Neural cell (in vitro differentiated cells): Measurements from ENCODE around the gene HSPB6. TPM values are rescaled to one million over a fixed set of nuclear protein-coding genes. Genes with fewer than 3 reads are reported as not detected.

Experiments
- H2AFZ ChIP-seq: fragments of 200-600, 300-800 bp; sonication (generic), shearing (Covaris generic); 2 replicates; pipeline ENCODE4 v1.6.0; 2014; ENCODE audit warnings: low read depth, mild to moderate bottlenecking, antibody characterized with exemption, low read length, moderate library complexity
- H3F3A ChIP-seq: fragments of 200-600 bp; shearing (Covaris generic); 2 replicates; pipeline ENCODE4 v1.6.1; 2016; ENCODE audit warnings: mild to moderate bottlenecking, moderate library complexity, mixed read lengths, antibody characterized with exemption, low read length; ENCODE audit not compliant: insufficient read depth, poor library complexity, severe bottlenecking
- H3K27ac ChIP-seq: fragments of 200-600, 300-800 bp; sonication (generic), shearing (Covaris generic); 2 replicates; pipeline ENCODE4 v1.5.1; 2014; ENCODE audit warnings: mild to moderate bottlenecking, low read length, moderate library complexity
- H3K27me3 ChIP-seq: fragments of 300-800, 200-600 bp; sonication (generic), shearing (Covaris generic); 2 replicates; pipeline ENCODE4 v1.6.0; 2014; ENCODE audit warnings: mild to moderate bottlenecking, low read depth, low read length, moderate library complexity; ENCODE audit not compliant: insufficient read depth
- H3K36me3 ChIP-seq: fragments of 300-800, 200-600 bp; sonication (generic), shearing (Covaris generic); 2 replicates; pipeline ENCODE4 v1.5.1; 2014; ENCODE audit warnings: mild to moderate bottlenecking, antibody characterized with exemption, low read length, moderate library complexity; ENCODE audit not compliant: insufficient read depth
- H3K4me2 ChIP-seq: fragments of 300-800, 200-600 bp; sonication (generic), shearing (Covaris generic); 2 replicates; pipeline ENCODE4 v1.6.0; 2014; ENCODE audit warnings: mild to moderate bottlenecking, low read length
- H3K4me3 ChIP-seq: fragments of 300-800, 200-600 bp; sonication (generic), shearing (Covaris generic); 2 replicates; pipeline ENCODE4 v1.5.1; 2014; ENCODE audit warnings: mild to moderate bottlenecking, low read length, moderate library complexity
- H3K79me2 ChIP-seq: fragments of 200-600 bp; shearing (Covaris generic); replicated peaks from 2 replicates; pipeline ENCODE4 v1.6.0; 2014; ENCODE audit warnings: mild to moderate bottlenecking, low read length, moderate library complexity; ENCODE audit not compliant: insufficient read depth
- H3K9ac ChIP-seq: fragments of 300-800, 200-600 bp; sonication (generic), shearing (Covaris generic); 2 replicates; pipeline ENCODE4 v1.6.1; 2016; ENCODE audit warnings: mild to moderate bottlenecking, low read length, mixed read lengths
- H3K9me2 ChIP-seq: fragments of 200-600 bp; shearing (Covaris generic); 2 replicates; pipeline ENCODE4 v1.6.1; 2016; ENCODE audit warnings: mild to moderate bottlenecking, low read length, mixed read lengths; ENCODE audit not compliant: insufficient read depth
- H3K9me3 ChIP-seq: fragments of 200-600, 300-800 bp; sonication (generic), shearing (Covaris generic); 2 replicates; pipeline ENCODE4 v1.6.1; 2016; ENCODE audit warnings: mild to moderate bottlenecking, mixed run types, low read length, moderate library complexity, mixed read lengths
- H4K20me1 ChIP-seq: fragments of 200-600 bp; shearing (Covaris generic); 2 replicates; pipeline ENCODE4 v1.6.1; 2016; ENCODE audit warnings: mild to moderate bottlenecking, mixed run types; ENCODE audit not compliant: insufficient read depth
- EP300 ChIP-seq: fragments of 450-650 bp; conservative IDR thresholded peaks from 2 replicates; pipeline ENCODE4 v1.6.1; 2014; ENCODE audit warnings: antibody characterized with exemption, mild to moderate bottlenecking, moderate library complexity; ENCODE audit not compliant: poor library complexity, severe bottlenecking
- EZH2 ChIP-seq: fragments of 200-600, 300-800 bp; shearing (Covaris generic), sonication (generic); IDR thresholded peaks from 2 replicates; pipeline ENCODE4 v1.6.1; 2014; ENCODE audit warnings: antibody characterized with exemption, low read length, borderline replicate concordance, mild to moderate bottlenecking; ENCODE audit not compliant: insufficient read depth, poor library complexity, severe bottlenecking
- MXI1 ChIP-seq: fragments of 450-650 bp; conservative IDR thresholded peaks from 2 replicates; pipeline ENCODE4 v1.6.1; 2014; ENCODE audit warnings: antibody characterized with exemption, mild to moderate bottlenecking; ENCODE audit not compliant: poor library complexity, severe bottlenecking
- POLR2AphosphoS5 ChIP-seq: IDR thresholded peaks from 2 replicates; pipeline ENCODE4 v1.6.1; 2012
- RAD21 ChIP-seq: fragments of 450-650 bp; conservative IDR thresholded peaks from 2 replicates; pipeline ENCODE4 v1.6.1; 2014; ENCODE audit warnings: antibody characterized with exemption, mild to moderate bottlenecking, moderate library complexity
- SMC3 ChIP-seq: fragments of 450-650 bp; conservative IDR thresholded peaks from 2 replicates; pipeline ENCODE4 v1.6.1; 2014; ENCODE audit warnings: antibody characterized with exemption, mild to moderate bottlenecking, moderate library complexity; ENCODE audit not compliant: poor library complexity
- TAF1 ChIP-seq: IDR thresholded peaks from 2 replicates; pipeline ENCODE4 v1.6.1; 2012; ENCODE audit warnings: low read depth
- polyA plus RNA-seq: library from polyadenylated mRNA; depleted of rRNA; stranded (reverse); fragments of >200 nt; gene quantifications from 2 replicates; pipeline ENCODE4 v1.2.3, GENCODE V29; 2014
- TF ChIP-seq, protein P1 (sequence below): IDR thresholded peaks from 2 replicates; pipeline ENCODE4 v1.6.1; 2012; ENCODE audit warnings: borderline replicate concordance
- TF ChIP-seq, protein P2 (sequence below): fragments of 450-650 bp; IDR thresholded peaks from 2 replicates; pipeline ENCODE4 v1.5.1; 2014; ENCODE audit warnings: antibody characterized with exemption, mild to moderate bottlenecking, moderate library complexity; ENCODE audit not compliant: poor library complexity, severe bottlenecking

HSPB6 gene
- polyA plus RNA-seq, 1 donor from 2014 or later: not detected

- no peaks in the 10 kb centered on the region for H3K27me3 ChIP-seq
- H4K20me1 ChIP-seq: no peaks in the 10 kb centered on the region
- no peak for TF ChIP-seq RAD21
- H3K4me3 ChIP-seq: no peak overlapping the region
- peaks cover 15% of the 10 kb centered on the region for H3K79me2 ChIP-seq
- H3F3A ChIP-seq: no peaks in the 10 kb centered on the region
- no peak overlapping the region for H3K27ac ChIP-seq
- H3K9me2 ChIP-seq: no peaks in the 10 kb centered on the region
- no peaks in the 10 kb centered on the region for H3K36me3 ChIP-seq
- no peaks in the 10 kb centered on the region for H3K9me3 ChIP-seq
- no peak overlapping the region for H2AFZ ChIP-seq
- H3K4me2 ChIP-seq: no peak overlapping the region
- H3K9ac ChIP-seq: no peak overlapping the region
Observed at GRCh38 chr19:35781650-35782049, 24.8 kb upstream of the HSPB6 start.

DNA sequence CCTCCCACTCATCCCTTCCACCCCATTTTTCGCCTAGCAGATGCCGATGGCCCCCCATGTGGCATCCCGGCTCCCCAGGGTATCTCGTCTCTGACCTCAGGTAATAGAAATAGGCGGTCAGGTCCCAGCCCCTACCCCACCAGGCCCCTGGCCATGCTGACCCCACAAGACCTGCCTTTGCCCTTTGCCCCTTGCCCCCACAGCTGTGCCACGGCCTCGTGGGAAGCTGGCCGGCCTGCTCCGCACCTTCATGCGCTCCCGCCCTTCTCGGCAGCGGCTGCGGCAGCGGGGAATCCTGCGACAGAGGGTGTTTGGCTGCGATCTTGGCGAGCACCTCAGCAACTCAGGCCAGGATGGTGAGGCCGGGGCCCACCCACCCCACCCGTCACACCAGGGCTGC, 23.9 kb upstream of the HSPB6 start:
- TF ChIP-seq EP300 (no peak), TAF1 (no peak), EZH2 (no peak), MXI1 (no peak), POLR2AphosphoS5 (no peak)
- TF ChIP-seq, protein P1, sequence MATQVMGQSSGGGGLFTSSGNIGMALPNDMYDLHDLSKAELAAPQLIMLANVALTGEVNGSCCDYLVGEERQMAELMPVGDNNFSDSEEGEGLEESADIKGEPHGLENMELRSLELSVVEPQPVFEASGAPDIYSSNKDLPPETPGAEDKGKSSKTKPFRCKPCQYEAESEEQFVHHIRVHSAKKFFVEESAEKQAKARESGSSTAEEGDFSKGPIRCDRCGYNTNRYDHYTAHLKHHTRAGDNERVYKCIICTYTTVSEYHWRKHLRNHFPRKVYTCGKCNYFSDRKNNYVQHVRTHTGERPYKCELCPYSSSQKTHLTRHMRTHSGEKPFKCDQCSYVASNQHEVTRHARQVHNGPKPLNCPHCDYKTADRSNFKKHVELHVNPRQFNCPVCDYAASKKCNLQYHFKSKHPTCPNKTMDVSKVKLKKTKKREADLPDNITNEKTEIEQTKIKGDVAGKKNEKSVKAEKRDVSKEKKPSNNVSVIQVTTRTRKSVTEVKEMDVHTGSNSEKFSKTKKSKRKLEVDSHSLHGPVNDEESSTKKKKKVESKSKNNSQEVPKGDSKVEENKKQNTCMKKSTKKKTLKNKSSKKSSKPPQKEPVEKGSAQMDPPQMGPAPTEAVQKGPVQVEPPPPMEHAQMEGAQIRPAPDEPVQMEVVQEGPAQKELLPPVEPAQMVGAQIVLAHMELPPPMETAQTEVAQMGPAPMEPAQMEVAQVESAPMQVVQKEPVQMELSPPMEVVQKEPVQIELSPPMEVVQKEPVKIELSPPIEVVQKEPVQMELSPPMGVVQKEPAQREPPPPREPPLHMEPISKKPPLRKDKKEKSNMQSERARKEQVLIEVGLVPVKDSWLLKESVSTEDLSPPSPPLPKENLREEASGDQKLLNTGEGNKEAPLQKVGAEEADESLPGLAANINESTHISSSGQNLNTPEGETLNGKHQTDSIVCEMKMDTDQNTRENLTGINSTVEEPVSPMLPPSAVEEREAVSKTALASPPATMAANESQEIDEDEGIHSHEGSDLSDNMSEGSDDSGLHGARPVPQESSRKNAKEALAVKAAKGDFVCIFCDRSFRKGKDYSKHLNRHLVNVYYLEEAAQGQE: no peak
- TF ChIP-seq, protein P2, sequence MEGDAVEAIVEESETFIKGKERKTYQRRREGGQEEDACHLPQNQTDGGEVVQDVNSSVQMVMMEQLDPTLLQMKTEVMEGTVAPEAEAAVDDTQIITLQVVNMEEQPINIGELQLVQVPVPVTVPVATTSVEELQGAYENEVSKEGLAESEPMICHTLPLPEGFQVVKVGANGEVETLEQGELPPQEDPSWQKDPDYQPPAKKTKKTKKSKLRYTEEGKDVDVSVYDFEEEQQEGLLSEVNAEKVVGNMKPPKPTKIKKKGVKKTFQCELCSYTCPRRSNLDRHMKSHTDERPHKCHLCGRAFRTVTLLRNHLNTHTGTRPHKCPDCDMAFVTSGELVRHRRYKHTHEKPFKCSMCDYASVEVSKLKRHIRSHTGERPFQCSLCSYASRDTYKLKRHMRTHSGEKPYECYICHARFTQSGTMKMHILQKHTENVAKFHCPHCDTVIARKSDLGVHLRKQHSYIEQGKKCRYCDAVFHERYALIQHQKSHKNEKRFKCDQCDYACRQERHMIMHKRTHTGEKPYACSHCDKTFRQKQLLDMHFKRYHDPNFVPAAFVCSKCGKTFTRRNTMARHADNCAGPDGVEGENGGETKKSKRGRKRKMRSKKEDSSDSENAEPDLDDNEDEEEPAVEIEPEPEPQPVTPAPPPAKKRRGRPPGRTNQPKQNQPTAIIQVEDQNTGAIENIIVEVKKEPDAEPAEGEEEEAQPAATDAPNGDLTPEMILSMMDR: no peak

DNA sequence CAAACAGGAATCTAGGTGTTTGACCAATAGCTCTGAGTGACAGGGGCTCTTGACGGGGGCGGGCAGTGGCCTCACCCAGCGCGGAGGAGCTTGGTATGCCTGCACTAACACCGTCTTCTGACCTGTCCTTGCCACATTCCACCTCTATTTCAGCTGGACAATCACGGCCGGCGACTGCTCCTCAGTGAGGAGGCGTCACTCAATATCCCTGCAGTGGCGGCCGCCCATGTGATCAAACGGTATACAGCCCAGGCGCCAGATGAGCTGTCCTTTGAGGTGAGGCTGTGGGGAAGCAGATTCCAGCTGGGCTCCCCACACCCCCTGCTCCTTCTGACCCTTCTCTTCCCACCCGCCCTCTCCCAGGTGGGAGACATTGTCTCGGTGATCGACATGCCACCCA, 23.2 kb upstream of the HSPB6 start:
- Histone ChIP-seq H3K9ac (no peak overlapping the region), H3K27ac (no peak overlapping the region), H3K9me2 (no peaks in the 10 kb centered on the region), H2AFZ (no peak overlapping the region), H4K20me1 (no peaks in the 10 kb centered on the region), H3F3A (no peaks in the 10 kb centered on the region), H3K36me3 (no peaks in the 10 kb centered on the region), H3K4me3 (no peak overlapping the region), H3K79me2 (peaks cover 25% of the 10 kb centered on the region), H3K4me2 (no peak overlapping the region), H3K27me3 (no peaks in the 10 kb centered on the region), H3K9me3 (no peaks in the 10 kb centered on the region)
- TF ChIP-seq, protein P2: no peak
- TF ChIP-seq, protein P1: no peak
- TF ChIP-seq MXI1: no peak
- no peak for TF ChIP-seq RAD21
- no peak for TF ChIP-seq TAF1
- TF ChIP-seq EP300: no peak
- TF ChIP-seq EZH2: no peak
- no peak for TF ChIP-seq SMC3
- no peak for TF ChIP-seq POLR2AphosphoS5

More for the DNA sequence above, 23.9 kb upstream of the HSPB6 start:
- Histone ChIP-seq H3K9ac (no peak overlapping the region), H3F3A (no peaks in the 10 kb centered on the region), H4K20me1 (no peaks in the 10 kb centered on the region), H3K36me3 (no peaks in the 10 kb centered on the region), H3K4me2 (no peak overlapping the region), H3K4me3 (no peak overlapping the region), H3K79me2 (peaks cover 24% of the 10 kb centered on the region), H3K27ac (no peak overlapping the region), H3K9me2 (no peaks in the 10 kb centered on the region), H2AFZ (no peak overlapping the region), H3K27me3 (no peaks in the 10 kb centered on the region), H3K9me3 (no peaks in the 10 kb centered on the region)
